ENCODE measurements around the gene CTAGE1. TPM values are rescaled to one million over a fixed set of nuclear protein-coding genes. Genes with fewer than 3 reads are reported as not detected.
"Not testable (repeated sequence)": the region's sequence is repeated elsewhere in the genome, so short reads cannot be mapped to it uniquely, and the experiment has no call there.

Gene CTAGE1, protein sequence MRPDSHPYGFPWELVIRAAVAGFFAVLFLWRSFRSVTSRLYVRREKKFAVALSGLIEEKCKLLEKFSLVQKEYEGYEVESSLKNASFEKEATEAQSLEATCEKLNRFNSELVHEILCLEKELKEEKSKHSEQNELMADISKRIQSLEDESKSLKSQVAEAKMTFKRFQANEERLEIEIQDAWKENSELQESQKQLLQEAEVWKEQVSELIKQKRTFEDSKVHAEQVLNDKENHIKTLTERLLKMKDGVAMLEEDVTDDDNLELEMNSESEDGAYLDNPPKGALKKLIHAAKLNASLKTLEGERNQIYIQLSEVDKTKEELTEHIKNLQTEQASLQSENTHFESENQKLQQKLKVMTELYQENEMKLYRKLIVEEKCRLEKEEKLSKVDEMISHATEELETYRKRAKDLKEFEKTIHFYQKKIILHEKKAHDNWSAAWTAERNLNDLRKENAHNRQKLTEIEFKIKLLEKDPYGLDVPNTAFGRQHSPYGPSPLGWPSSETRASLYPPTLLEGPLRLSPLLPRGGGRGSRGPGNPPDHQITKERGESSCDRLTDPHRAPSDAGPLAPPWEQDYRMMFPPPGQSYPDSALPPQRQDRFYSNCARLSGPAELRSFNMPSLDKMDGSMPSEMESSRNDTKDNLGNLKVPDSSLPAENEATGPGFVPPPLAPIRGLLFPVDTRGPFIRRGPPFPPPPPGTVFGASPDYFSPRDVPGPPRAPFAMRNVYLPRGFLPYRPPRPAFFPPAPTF
- total RNA-seq, result not detected
- long read RNA-seq, result 0 reads

DNA sequence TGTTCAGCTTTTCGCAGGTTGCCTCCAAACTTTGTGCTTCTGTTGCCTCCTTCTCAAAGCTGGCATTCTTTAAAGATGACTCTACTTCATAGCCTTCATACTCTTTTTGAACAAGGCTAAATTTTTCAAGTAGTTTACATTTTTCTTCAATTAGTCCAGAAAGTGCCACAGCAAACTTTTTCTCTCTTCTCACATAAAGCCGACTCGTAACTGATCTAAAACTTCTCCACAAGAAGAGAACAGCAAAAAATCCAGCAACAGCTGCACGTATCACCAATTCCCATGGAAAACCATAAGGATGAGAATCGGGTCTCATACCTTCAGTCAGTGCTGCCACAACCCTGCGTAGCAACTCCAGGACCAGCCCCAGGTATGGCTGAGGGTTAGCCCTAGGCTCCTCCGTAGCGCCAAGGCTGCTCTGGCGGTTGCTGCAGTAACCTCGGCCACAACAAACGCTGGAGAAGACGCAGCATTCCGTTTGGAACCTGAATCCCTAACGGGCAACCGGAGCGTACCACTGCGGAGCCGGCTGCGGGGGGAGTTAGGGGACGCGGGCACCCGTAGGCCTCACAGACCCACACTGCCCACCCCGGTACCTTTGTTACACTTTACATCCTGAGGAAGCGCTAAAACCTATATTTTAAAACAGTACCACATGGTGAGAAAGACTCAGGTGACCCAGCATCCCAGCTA, at the start of gene CTAGE1:
TSS of gene CTAGE1 (minus strand) at position 420 of the 693 bp plus-strand sequence. CDS start at position 316, 104 bp downstream.
- no peak for DNase-seq (ENCODE audit: low spot score)

DNA sequence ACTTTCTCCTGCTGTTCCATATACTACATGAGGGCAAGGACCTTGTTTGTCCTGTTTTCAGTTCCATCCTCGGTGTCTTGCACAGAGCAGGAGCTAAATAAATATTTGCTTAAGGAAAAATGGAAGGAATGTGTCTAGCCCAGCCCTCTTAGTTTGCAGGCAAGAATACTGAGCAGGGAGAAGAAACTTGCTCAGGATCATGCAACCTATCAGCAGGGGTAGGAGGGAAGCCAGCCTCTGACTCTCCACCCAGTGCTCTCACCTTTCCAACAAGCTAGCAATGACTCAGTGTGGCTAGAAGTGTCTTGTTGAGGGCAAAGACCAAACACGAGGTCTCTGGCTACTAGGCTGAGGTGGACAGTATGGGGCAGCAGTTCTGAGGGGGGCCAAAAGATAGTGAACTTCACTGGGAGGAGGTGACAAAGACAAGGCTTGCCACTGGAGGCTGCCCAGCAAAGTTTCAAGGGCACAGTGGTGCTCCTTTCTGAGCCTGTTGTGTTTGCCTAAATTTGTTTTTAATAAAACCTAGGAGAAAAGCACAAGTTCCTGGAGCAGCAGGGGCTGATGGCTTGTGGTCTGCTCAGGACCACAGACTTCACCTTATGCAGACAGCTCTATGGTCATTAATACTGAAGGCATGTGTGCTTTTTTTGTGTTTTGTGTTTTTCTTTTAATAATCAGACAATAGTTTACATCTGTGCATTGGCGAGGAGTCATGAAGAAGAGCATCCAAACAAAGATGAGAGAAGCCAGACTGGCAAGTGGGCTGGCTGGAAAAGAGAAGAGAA, 49.1 kb upstream of the CTAGE1 start:
- no peak for DNase-seq (ENCODE audit: low spot score)

DNA sequence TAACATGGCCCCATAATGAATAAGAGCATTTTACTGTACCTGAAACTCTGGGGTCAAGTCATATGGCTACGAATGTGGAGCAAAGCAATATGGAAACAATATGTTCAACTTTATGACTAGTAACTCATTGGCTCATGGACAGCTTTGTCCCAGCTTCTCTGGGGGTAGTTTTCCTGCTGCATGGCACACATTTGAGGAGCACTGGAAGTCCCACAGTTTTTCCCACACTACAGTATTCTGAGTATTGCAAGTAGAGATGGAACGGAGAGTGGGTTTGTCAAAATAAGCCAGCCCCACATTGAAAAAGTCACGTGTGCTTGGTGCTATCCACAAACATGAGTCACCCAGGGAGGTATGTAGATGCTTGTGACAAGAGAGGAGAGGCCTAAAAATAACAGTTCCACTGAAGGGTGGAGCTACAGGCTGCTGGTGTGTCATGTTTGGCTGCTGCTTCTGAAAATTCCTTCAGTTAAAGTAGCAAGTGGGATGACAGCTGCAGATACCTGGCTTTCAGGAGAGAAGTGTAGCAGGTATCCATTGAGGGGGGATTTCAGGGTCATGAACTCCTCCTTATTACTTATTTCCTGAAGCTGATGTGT, 48.2 kb upstream of the CTAGE1 start:
- DNase-seq (ENCODE audit: low spot score), result no peak

DNA sequence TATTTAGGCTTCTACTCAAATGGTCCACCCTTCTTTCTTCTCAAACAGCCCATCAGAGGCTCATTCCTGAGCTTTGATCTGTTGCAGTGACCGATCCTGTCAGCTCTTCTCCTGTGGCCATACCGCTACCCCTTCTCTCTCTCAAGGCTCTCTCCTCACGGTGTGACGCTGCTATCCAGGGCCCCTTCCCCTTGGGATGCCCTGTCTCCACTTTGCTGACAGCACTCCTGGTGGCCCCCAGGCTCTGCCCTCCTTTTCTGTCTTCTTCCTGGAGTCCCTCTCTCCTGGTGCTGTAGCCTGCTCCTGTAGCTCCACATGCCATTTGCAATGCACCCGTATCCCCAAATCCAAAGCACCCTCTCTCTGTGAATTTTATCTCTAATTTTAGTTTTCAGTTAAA, 45.4 kb upstream of the CTAGE1 start:
- no peak for DNase-seq (ENCODE audit: low spot score)

DNA sequence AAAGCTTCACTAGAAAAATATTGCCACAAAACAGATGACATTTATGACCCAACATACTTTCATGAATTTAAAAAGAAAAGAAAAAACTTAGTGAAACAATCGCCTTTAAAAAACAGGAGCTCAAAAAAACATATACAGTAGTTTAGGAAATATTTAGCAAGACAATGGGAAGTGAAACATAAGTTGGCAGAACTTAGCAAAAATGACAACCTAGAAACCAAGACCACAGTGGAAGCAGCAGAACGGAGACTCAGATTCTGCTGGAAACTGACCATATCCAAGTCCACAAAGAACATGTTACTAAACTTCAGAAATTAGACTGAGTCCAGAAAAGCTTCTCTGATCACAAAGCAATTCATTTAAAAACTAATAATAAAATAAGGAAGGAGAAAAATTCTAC, 41.8 kb upstream of the CTAGE1 start:
- no peak for DNase-seq (ENCODE audit: low spot score)

DNA sequence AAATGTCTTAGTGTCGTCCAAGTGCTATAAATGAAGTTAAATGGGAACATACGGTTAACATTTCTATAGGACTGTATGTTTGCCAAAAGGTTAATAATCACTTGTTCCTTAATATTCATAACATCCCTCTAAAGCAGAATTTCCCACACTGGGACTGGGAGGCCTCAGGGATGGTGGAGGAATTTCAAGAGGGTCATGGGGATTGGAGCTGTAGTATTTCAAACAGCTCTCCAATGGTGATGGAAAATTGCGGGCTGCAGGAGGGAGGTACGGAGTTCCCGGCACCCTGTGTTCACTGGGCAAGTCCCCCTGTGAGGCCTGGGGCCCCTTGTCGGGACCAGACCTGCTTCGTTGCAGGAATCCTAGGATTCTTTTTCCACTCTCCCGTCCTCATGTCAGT, 39.8 kb upstream of the CTAGE1 start:
- DNase-seq (ENCODE audit: low spot score), result no peak

DNA sequence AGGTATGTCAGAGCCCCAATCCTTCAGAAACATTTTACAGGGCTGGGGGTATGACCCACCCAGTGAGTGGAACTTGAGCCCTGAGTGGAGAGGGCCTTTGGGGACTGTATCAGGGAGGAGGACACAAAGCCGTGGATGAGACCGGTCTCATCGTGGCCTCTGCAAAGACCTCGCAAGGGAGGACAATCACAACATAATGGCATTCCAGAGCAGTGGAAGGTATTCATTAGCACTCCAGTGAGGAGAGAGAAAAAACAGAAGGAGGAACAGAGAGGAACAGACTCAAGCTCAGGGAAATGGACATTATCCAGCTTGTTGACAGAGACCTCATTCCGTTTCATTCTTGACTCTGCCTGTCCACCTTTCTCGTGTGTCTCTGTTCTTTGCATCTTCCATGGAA, 38.8 kb upstream of the CTAGE1 start:
- no peak for DNase-seq (ENCODE audit: low spot score)

DNA sequence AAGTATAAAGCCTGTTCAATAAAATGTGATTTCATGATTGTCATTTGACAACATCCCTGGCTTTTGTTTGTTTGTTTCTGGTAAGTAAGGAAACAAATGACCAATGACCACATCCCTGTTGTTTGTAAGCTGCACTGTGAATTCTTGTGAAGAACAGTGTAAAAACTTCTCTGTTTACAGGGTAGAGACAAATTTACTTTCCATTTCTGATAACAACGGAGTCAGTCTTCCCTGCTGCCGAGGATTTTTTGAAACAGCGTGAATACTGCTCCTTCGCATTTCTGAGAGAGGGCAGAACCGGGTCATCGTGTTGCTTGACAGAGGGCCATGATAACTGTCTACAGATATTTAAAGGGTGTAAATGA, 38.4 kb upstream of the CTAGE1 start:
- DNase-seq (ENCODE audit: low spot score), result no peak

DNA sequence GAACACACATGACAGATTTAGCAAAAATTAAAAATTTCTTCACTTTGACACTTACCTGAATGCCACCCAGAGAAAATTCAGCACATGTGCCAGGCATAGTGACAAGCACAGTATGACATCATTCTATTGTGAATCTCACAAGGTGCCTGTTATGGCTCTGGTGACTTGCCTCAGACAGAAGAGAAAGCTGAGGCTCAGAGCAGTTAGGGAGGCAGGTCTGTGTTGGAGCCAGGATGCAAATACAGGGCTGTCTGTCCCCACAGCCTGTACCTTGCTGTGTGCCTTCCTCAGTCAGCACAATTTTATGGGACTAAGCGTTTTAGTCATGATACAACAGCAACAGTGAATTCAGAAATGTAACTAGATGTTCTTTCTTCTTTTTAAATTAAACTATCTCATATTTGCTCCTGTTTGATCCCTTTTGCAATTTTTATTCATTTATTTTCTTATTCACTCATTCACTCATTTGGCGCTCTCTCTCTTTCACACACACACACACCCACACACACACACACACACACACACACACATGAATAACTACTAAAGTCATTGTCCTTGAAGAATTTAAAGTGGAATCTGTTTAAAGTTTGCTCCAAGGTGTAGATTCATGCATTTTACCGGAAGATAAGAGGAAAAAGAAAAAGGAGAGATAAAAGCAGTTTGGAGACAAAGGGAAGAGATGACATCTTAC, 37.9 kb upstream of the CTAGE1 start:
- DNase-seq (ENCODE audit: low spot score), result no peak

DNA sequence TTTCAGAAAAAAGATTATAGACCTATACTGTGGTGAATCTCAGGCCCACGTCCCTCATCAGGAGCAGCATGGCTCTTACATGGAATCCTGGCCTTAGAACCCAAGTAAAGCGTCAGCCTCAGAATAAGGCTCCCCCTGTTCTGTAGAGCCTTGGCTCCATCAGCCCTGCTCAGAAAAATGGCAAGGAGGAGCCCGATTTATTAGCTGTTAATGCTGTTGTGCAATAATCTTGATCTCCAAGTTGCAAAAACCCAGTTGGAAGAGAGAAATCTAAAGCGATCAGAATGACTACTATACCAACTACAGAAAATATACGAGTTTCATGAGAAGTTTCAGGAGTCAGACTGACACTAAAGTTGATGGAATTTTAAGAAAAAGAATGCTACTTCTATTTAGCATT, 35.6 kb upstream of the CTAGE1 start:
- no peak for DNase-seq (ENCODE audit: low spot score)

DNA sequence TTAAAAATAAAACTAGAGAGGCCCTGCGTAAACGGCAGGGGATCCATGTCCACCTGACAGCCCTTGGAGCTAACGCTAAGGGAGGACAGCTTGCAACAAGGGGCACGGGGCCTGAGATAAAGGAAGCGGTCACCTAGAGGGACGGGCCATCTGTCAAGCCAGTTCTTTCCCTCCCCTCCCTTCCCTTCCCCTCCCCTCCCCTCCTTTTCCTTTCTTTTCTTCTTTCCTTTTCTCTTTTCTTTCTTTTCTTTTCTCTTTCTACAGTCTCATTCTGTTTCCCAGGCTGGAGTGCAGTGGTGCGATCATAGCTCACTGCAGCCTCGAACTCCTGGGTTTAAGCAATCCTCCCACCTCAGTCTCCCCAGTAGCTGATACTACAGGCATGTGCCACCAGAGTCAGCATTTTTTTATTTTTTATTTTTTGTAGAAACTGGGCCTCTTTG, 34.5 kb upstream of the CTAGE1 start:
- DNase-seq (ENCODE audit: low spot score), result no peak

DNA sequence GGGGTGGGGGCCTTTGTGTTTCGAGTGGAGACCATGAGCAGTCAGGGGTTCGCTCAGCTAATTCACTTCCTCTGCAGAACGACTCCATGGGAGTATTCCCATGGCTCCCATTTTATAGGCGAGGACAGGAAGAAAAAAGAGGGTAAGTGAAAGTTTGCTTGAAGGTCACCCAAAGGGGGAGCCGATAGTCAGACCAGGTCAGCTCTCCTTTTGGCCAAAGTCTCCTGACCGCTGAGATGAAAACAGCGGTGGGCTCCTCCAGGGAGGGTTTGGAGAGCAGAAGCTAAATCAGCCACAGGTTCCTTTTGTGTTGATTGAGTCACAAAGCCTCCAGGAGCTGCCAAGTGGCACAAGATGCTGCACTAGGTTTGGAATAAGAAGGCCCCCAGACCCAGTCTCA, 34.1 kb upstream of the CTAGE1 start:
- no peak for DNase-seq (ENCODE audit: low spot score)

DNA sequence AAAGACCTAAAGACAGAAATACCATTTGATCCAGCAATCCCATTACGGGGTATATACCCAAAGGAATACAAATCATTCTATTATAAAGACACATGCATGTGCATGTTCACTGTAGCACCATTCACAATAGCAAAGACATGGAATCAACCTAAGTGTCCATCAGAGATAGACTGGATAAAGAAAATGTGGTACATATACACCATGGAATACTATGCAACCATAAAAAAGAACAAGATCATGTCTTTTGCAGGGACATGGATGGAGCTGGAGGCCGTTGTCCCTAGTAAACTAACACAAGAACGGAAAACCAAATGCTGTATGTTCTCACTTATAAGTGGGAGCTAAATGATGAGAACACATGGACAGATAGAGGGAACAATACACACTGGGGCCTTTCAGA, 33.1 kb upstream of the CTAGE1 start:
- not testable (repeated sequence) for DNase-seq (ENCODE audit: low spot score)

DNA sequence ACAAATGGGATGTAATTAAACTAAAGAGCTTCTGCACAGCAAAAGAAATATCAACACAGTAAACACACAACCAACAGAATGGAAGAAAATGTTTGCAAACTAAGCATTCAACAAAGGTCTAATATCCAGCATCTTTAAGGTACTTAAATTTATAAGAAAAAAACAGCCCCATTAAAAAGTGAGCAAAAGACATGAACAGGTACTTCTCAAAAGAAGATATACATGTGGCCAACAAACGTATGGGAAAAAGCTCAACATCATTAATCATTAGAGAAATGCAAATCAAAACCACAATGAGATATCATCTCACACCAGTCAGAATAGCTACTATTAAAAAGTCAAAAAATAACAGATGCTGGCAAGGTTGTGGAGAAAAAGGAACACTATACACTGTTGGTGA, 32.6 kb upstream of the CTAGE1 start:
- not testable (repeated sequence) for DNase-seq (ENCODE audit: low spot score)

DNA sequence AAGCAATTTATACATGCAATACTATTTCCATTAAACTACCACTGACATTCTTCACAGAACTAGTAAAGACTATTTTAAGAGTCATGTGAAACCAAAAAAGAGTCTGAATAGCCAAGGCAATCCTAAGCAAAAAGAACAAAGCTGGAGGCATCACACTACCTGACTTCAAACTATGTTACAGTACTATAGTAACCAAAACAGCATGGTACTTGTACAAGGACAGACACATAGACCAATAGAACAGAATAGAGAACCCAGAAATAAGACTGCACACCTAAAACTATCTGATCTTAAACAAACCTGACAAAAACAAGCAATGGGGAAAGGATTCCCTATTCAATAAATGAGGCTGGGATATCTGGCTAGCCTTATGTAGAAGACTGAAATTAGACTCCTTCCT, 32.0 kb upstream of the CTAGE1 start:
- DNase-seq (ENCODE audit: low spot score), result not testable (repeated sequence)

DNA sequence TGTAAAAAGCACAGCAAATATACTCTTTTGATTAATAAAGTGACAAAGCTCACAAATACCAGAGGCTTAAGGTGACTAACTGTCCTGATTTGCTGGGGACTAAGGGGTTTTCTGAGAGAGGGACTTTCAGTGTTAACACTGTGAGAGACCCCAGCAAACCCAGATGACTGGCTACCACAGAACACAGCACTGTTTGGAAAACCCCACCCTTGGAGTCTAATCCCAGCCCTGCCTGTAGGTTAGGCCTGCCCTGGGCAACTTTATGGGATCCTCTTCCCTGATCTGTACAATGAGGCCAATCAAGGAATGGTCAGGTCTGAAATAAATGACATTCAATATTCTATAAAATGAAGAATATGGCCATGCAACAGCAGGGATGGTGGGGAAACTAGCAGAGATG, 30.5 kb upstream of the CTAGE1 start:
- DNase-seq (ENCODE audit: low spot score), result no peak

DNA sequence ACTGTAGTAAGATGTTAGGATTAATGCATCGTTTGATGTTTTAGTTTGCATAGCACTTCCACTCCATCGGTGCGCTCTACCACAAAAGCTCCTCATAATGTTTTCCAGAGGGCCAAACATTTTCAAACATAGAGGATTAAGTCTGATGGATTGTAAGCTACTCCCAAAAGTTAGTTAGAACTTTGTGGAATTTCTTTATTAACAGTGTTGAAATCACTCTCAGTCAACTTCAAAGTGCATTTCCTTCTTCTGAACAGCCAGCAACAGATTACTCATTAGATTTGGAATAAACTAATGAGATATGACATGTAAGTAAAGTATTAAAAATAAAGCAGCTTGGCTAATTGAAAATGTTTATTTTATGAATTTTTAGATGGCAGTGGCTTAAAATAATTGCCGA, 30.1 kb upstream of the CTAGE1 start:
- no peak for DNase-seq (ENCODE audit: low spot score)

DNA sequence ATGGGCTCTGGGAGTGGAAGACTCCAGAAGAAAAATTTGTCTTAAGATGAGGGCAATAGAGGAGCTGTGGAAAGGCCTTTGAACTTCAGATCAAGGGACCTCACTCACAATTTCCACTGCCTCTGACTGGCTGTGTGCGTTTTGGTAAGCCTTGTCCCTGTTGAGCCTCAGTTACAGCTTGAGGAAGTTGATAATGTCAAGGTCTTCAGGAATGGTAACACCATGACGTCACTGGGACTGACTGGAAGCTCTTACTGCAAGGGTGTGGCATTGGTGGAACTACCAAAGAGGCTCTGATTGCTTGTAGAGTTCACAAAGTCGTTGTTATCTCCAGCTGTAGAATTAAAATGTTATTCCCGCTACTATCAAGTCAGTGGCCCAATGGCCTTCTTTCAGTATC, 29.2 kb upstream of the CTAGE1 start:
- DNase-seq (ENCODE audit: low spot score), result no peak

DNA sequence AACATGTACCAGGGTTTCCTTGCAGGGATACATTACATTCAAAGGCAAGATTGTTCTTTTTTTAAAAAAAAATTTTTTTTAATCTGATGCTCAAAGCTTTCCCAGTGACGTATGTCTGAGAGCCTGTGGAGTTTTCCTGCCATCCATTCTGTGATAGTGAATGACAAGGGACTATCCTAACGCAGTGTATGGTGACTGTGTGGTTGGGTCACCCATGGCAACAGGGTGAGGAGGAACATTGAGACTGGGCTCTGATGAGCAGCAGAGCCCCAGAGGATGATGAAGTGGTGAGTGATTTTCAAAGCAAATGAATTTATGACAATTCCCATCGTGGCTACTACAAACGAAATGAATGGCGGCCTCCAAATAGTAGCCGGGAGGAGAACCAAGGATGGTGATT, 28.6 kb upstream of the CTAGE1 start:
- no peak for DNase-seq (ENCODE audit: low spot score)

DNA sequence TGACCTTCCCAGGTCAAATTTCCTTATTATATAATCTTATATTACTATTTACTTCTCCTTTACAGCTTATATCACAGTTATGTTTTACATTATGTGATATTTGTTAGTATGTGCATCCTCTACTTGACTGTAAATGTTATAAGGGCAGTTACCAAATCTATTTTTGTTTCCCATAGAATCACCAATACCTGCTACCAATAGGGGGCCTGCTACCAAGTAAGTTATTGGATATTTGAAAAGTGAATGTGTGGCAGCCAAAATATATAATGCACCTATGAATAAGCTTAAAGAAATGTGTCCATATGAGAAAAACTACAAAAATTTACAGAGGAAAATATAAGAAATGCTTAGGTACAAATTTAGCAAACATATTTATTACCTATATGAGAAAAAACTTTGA, 23.9 kb upstream of the CTAGE1 start:
- no peak for DNase-seq (ENCODE audit: low spot score)
